Liver (tissue), 9 donors: ENCODE results near the gene PDE3A. TPM values are rescaled to one million over a fixed set of nuclear protein-coding genes. Genes with fewer than 3 reads are reported as not detected.

Experiments
- DNase-seq: peaks from one replicate; pipeline ENCODE4 v3.0.0-alpha.2; 2017; ENCODE audit warnings: low spot score
- H3K27ac ChIP-seq, 2 donors: one replicate each; pipeline ENCODE4 v1.7.0; 2013; ENCODE audit warnings: inconsistent platforms in 2 of 2, low read length in 2 of 2, control low read depth in 1 of 2, low read depth in 1 of 2, mild to moderate bottlenecking in 1 of 2
- H3K27me3 ChIP-seq, 4 donors: one replicate each; pipeline versions ENCODE4 v1.6.1 to v1.7.0; 2013; ENCODE audit warnings: low read length in 3 of 4, inconsistent platforms in 1 of 4, mild to moderate bottlenecking in 1 of 4, moderate library complexity in 1 of 4; ENCODE audit not compliant: control insufficient read depth in 4 of 4, insufficient read depth in 4 of 4
- H3K36me3 ChIP-seq, 4 donors: one replicate each; pipeline versions ENCODE4 v1.6.1 to v1.7.0; 2013; ENCODE audit warnings: low read length in 3 of 4, mild to moderate bottlenecking in 3 of 4, low read depth in 1 of 4, moderate library complexity in 1 of 4; ENCODE audit not compliant: control insufficient read depth in 4 of 4, insufficient read depth in 3 of 4
- H3K4me1 ChIP-seq, 4 donors: one replicate each; pipeline versions ENCODE4 v1.6.1 to v1.7.0; 2013; ENCODE audit warnings: low read length in 3 of 4, mild to moderate bottlenecking in 3 of 4, moderate library complexity in 1 of 4; ENCODE audit not compliant: control insufficient read depth in 4 of 4, insufficient read depth in 4 of 4
- H3K4me3 ChIP-seq, 3 donors: one replicate each; pipeline versions ENCODE4 v1.6.1 to v1.7.0; 2013; ENCODE audit warnings: low read length in 3 of 3, control low read depth in 1 of 3, low read depth in 1 of 3, mild to moderate bottlenecking in 1 of 3
- H3K9ac ChIP-seq, 2 donors: one replicate each; pipeline ENCODE4 v1.7.0; 2013; ENCODE audit warnings: low read length in 2 of 2, mild to moderate bottlenecking in 2 of 2, moderate library complexity in 2 of 2, control low read depth in 1 of 2, low read depth in 1 of 2
- H3K9me3 ChIP-seq, 4 donors: one replicate each; pipeline versions ENCODE4 v1.6.1 to v1.7.0; 2013; ENCODE audit warnings: low read length in 3 of 4; ENCODE audit not compliant: control insufficient read depth in 4 of 4
- EGR1 ChIP-seq, 2 donors: IDR thresholded peaks; 2 replicates each; pipeline ENCODE4 v1.6.1; 2016 to 2018; ENCODE audit warnings: antibody characterized with exemption in 2 of 2, low read depth in 2 of 2
- FOXA1 ChIP-seq: IDR thresholded peaks from 2 replicates; pipeline ENCODE4 v1.6.1; 2016; ENCODE audit warnings: antibody characterized with exemption
- FOXA2 ChIP-seq: IDR thresholded peaks from 2 replicates; pipeline ENCODE4 v1.6.1; 2016; ENCODE audit warnings: antibody characterized with exemption
- GABPA ChIP-seq, 2 donors: IDR thresholded peaks in 1 of 2; conservative IDR thresholded peaks in 1 of 2; 2 replicates each; pipeline ENCODE4 v1.6.1; 2016; ENCODE audit warnings: antibody characterized with exemption in 2 of 2, mild to moderate bottlenecking in 1 of 2, moderate library complexity in 1 of 2
- HNF4A ChIP-seq, 2 donors: conservative IDR thresholded peaks; 2 replicates each; pipeline ENCODE4 v1.6.1; 2016; ENCODE audit warnings: antibody characterized with exemption in 2 of 2, mild to moderate bottlenecking in 2 of 2
- HNF4G ChIP-seq: IDR thresholded peaks from 2 replicates; pipeline ENCODE4 v1.6.1; 2016; ENCODE audit warnings: antibody characterized with exemption
- JUND ChIP-seq, 2 donors: IDR thresholded peaks; 2 replicates each; pipeline ENCODE4 v1.6.1; 2016; ENCODE audit warnings: antibody characterized with exemption in 2 of 2
- NR2F2 ChIP-seq: IDR thresholded peaks from 2 replicates; pipeline ENCODE4 v1.6.1; 2016; ENCODE audit warnings: antibody characterized with exemption
- RAD21 ChIP-seq, 2 donors: IDR thresholded peaks; 2 replicates each; pipeline ENCODE4 v1.6.1; 2016; ENCODE audit warnings: antibody characterized with exemption in 2 of 2, mild to moderate bottlenecking in 2 of 2
- RXRA ChIP-seq, 2 donors: IDR thresholded peaks; 2 replicates each; pipeline ENCODE4 v1.6.1; 2017 to 2018; ENCODE audit warnings: antibody characterized with exemption in 2 of 2, mild to moderate bottlenecking in 1 of 2
- SP1 ChIP-seq: IDR thresholded peaks from 2 replicates; pipeline ENCODE4 v1.6.1; 2018; ENCODE audit warnings: antibody characterized with exemption, mild to moderate bottlenecking
- TAF1 ChIP-seq: conservative IDR thresholded peaks from 2 replicates; pipeline ENCODE4 v1.6.1; 2016; ENCODE audit warnings: antibody characterized with exemption, mild to moderate bottlenecking
- YY1 ChIP-seq: IDR thresholded peaks from 2 replicates; pipeline ENCODE4 v1.6.1; 2016; ENCODE audit warnings: antibody characterized with exemption, mild to moderate bottlenecking
- WGBS: extraction: QIAGEN DNeasy Blood & Tissue Kit; methylation state at CpG from one replicate; pipeline ENCODE4 v1.1.7; 2013; 5-methylcytosine and 5-hydroxymethylcytosine counted together
- polyA plus RNA-seq, 2 donors: library from polyadenylated mRNA; stranded (reverse) in 1 of 2; unstranded in 1 of 2; fragments of 200-250 nt in 1 of 2; fragments of >200 nt in 1 of 2; fragmentation: Nextera tagmentation in 1 of 2; extraction: Ambion mirVana in 1 of 2; gene quantifications; one replicate each; pipeline versions ENCODE4 v1.2.1 to v1.2.3, GENCODE V29; 2013 to 2015
- total RNA-seq, 2 donors: library from RNA; depleted of rRNA; stranded (reverse); fragments of >200 nt; gene quantifications; one replicate each; pipeline ENCODE4 v1.2.3, GENCODE V29; 2014
- TF ChIP-seq, protein P1 (sequence below): IDR thresholded peaks from 2 replicates; pipeline ENCODE4 v1.6.1; 2016; ENCODE audit warnings: antibody characterized with exemption, mild to moderate bottlenecking
- TF ChIP-seq, protein P2 (sequence below): IDR thresholded peaks from 2 replicates; pipeline ENCODE4 v1.6.1; 2016; ENCODE audit warnings: antibody characterized with exemption
- TF ChIP-seq, protein P3 (sequence below): IDR thresholded peaks from 2 replicates; pipeline ENCODE4 v1.6.1; 2016; ENCODE audit warnings: antibody characterized with exemption
- TF ChIP-seq, protein P4 (sequence below): fragments of 150-350 bp; IDR thresholded peaks from 2 replicates; pipeline ENCODE4 v1.5.1; 2017; ENCODE audit warnings: improper control_type of control experiment, low read depth, low read length; ENCODE audit not compliant: missing input control
- TF ChIP-seq, protein P5 (sequence below): IDR thresholded peaks from 2 replicates; pipeline ENCODE4 v1.6.1; 2016; ENCODE audit warnings: antibody characterized with exemption
- donor health status: healthy.
- donor health status: healthy.
- donor health status: healthy.
- donor health status: healthy.
- donor health status: healthy.

PDE3A gene
- total and polyA plus RNA-seq, 4 donors = 0.50 to 3.8 (median 2.2) TPM

DNA sequence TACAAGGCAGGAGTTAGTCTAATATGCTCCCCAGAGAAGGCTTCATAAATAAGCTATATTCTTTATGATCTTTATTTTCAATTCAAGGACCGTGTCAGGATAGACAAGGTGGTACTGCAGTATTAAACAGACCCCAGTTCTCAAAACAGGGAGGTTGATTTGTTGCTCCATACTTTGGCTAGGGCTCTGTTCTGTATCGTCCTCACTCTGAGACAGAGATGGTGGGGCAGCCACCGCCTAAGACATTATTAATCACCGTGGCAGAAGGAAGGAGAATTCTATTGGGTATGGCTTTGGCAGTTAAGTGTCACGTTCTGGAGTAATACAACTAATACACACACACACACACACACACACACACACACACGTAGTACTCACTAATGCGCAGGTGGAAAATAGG lies 209.8 kb downstream of the PDE3A start:
- H3K27ac ChIP-seq = no peak overlapping the region
- H3K4me1 ChIP-seq = no peaks in the 10 kb centered on the region
- peaks cover 0 to 4% (median 0%) of the 10 kb centered on the region in 4 donors for H3K27me3 ChIP-seq
- H3K9me3 ChIP-seq = no peaks in the 10 kb centered on the region
- TF ChIP-seq TAF1 = no peak
- TF ChIP-seq FOXA2 = no peak
- TF ChIP-seq, protein P1, sequence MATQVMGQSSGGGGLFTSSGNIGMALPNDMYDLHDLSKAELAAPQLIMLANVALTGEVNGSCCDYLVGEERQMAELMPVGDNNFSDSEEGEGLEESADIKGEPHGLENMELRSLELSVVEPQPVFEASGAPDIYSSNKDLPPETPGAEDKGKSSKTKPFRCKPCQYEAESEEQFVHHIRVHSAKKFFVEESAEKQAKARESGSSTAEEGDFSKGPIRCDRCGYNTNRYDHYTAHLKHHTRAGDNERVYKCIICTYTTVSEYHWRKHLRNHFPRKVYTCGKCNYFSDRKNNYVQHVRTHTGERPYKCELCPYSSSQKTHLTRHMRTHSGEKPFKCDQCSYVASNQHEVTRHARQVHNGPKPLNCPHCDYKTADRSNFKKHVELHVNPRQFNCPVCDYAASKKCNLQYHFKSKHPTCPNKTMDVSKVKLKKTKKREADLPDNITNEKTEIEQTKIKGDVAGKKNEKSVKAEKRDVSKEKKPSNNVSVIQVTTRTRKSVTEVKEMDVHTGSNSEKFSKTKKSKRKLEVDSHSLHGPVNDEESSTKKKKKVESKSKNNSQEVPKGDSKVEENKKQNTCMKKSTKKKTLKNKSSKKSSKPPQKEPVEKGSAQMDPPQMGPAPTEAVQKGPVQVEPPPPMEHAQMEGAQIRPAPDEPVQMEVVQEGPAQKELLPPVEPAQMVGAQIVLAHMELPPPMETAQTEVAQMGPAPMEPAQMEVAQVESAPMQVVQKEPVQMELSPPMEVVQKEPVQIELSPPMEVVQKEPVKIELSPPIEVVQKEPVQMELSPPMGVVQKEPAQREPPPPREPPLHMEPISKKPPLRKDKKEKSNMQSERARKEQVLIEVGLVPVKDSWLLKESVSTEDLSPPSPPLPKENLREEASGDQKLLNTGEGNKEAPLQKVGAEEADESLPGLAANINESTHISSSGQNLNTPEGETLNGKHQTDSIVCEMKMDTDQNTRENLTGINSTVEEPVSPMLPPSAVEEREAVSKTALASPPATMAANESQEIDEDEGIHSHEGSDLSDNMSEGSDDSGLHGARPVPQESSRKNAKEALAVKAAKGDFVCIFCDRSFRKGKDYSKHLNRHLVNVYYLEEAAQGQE = no peak
- TF ChIP-seq, protein P2, sequence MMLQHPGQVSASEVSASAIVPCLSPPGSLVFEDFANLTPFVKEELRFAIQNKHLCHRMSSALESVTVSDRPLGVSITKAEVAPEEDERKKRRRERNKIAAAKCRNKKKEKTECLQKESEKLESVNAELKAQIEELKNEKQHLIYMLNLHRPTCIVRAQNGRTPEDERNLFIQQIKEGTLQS = no peak
- TF ChIP-seq, protein P3, sequence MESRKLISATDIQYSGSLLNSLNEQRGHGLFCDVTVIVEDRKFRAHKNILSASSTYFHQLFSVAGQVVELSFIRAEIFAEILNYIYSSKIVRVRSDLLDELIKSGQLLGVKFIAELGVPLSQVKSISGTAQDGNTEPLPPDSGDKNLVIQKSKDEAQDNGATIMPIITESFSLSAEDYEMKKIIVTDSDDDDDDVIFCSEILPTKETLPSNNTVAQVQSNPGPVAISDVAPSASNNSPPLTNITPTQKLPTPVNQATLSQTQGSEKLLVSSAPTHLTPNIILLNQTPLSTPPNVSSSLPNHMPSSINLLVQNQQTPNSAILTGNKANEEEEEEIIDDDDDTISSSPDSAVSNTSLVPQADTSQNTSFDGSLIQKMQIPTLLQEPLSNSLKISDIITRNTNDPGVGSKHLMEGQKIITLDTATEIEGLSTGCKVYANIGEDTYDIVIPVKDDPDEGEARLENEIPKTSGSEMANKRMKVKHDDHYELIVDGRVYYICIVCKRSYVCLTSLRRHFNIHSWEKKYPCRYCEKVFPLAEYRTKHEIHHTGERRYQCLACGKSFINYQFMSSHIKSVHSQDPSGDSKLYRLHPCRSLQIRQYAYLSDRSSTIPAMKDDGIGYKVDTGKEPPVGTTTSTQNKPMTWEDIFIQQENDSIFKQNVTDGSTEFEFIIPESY = no peak
- TF ChIP-seq EGR1 (IDR thresholded peaks at IDR 0.05; ENCODE audit: low read depth in 2 of 2) = no peak
- no peak for TF ChIP-seq FOXA1
- H3K9ac ChIP-seq = no peak overlapping the region
- WGBS = 77% methylated on average over 7 of the region's 7 CpGs
- H3K36me3 ChIP-seq = no peaks in the 10 kb centered on the region
- DNase-seq = no peak
- H3K4me3 ChIP-seq = no peak overlapping the region

DNA sequence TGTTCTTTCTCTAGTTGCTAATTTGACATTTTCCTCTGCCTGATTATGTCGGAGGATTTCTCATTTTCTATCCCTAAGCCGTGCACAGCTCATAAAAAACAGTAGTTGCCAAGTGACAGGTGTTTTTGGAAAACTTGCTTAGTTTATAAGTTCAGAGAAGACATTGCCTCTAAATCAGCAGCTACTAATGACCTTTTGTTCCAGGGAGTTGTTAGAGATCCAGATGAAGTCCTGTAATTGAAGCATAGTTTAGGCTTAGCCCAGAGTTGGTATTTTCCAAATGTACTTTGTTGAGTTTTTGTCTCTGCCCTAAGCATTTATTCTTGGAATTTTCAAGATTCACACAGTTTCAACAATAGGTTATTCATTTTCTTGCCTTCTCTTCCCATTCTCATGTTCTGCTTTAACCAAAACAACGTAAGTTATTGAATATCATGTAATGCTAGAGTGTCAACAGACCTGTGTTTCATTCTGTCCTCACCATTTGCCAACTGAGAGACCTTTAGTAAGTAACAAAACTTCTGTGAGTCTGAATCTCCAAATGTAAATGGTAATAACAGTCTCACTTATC lies 216.8 kb downstream of the PDE3A start:
- H3K9ac ChIP-seq = no peak overlapping the region
- H3K36me3 ChIP-seq = no peaks in the 10 kb centered on the region
- no peak overlapping the region for H3K4me3 ChIP-seq
- H3K27ac ChIP-seq = no peak overlapping the region
- WGBS = 71% methylated on average over 3 of the region's 3 CpGs
- H3K27me3 ChIP-seq = peaks cover 0 to 4% (median 0%) of the 10 kb centered on the region in 4 donors
- H3K9me3 ChIP-seq = no peaks in the 10 kb centered on the region
- no peak for DNase-seq
- no peaks in the 10 kb centered on the region for H3K4me1 ChIP-seq
- TF ChIP-seq NR2F2 (no peak), RXRA (IDR thresholded peaks at IDR 0.05) (no peak), JUND (IDR thresholded peaks at IDR 0.05) (no peak), HNF4G (no peak), TAF1 (no peak), EGR1 (IDR thresholded peaks at IDR 0.05; ENCODE audit: low read depth in 2 of 2) (no peak), RAD21 (IDR thresholded peaks at IDR 0.05) (no peak), SP1 (no peak), FOXA2 (no peak), HNF4A (conservative IDR thresholded peaks at IDR 0.05) (no peak), GABPA (IDR thresholded peaks at IDR 0.05 in 1 of 2, conservative IDR thresholded peaks at IDR 0.05 in 1 of 2) (no peak), YY1 (no peak), FOXA1 (no peak)
- TF ChIP-seq, protein P2 = no peak
- TF ChIP-seq, protein P1 = no peak
- TF ChIP-seq, protein P4, sequence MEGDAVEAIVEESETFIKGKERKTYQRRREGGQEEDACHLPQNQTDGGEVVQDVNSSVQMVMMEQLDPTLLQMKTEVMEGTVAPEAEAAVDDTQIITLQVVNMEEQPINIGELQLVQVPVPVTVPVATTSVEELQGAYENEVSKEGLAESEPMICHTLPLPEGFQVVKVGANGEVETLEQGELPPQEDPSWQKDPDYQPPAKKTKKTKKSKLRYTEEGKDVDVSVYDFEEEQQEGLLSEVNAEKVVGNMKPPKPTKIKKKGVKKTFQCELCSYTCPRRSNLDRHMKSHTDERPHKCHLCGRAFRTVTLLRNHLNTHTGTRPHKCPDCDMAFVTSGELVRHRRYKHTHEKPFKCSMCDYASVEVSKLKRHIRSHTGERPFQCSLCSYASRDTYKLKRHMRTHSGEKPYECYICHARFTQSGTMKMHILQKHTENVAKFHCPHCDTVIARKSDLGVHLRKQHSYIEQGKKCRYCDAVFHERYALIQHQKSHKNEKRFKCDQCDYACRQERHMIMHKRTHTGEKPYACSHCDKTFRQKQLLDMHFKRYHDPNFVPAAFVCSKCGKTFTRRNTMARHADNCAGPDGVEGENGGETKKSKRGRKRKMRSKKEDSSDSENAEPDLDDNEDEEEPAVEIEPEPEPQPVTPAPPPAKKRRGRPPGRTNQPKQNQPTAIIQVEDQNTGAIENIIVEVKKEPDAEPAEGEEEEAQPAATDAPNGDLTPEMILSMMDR = no peak
- TF ChIP-seq, protein P3 = no peak
- TF ChIP-seq, protein P5, sequence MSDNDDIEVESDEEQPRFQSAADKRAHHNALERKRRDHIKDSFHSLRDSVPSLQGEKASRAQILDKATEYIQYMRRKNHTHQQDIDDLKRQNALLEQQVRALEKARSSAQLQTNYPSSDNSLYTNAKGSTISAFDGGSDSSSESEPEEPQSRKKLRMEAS = no peak
